SH-SY5Y (cell line): Measurements from ENCODE around the gene SHISA3.

Experiments
- GATA2 ChIP-seq: IDR thresholded peaks from 2 replicates; pipeline ENCODE4 v1.6.1; 2011; ENCODE audit warnings: mild to moderate bottlenecking, low read depth, low read length
- GATA3 ChIP-seq: IDR thresholded peaks from 2 replicates; pipeline ENCODE4 v1.6.1; 2011; ENCODE audit warnings: low read depth, mild to moderate bottlenecking, low read length, moderate library complexity

SHISA3 gene

GRCh38 chr4:42371305-42372252 is 25.7 kb upstream of the SHISA3 start:
- TF ChIP-seq GATA3 (peak; percentile 50; the same call in 1 of the 2 replicates), GATA2 (no peak)

GRCh38 chr4:42377497-42377896 is 19.8 kb upstream of the SHISA3 start:
- no peak for TF ChIP-seq GATA2
- no peak for TF ChIP-seq GATA3

GRCh38 chr4:42381666-42382065 is 15.6 kb upstream of the SHISA3 start:
- no peak for TF ChIP-seq GATA2
- no peak for TF ChIP-seq GATA3

GRCh38 chr4:42385516-42385915 is 11.8 kb upstream of the SHISA3 start:
- no peak for TF ChIP-seq GATA2
- no peak for TF ChIP-seq GATA3

GRCh38 chr4:42390622-42391354 is 6.5 kb upstream of the SHISA3 start:
- no peak for TF ChIP-seq GATA2

GRCh38 chr4:42391355-42391664 is 6.0 kb upstream of the SHISA3 start:
- TF ChIP-seq GATA2 (no peak), GATA3 (no peak)

GRCh38 chr4:42391981-42392380 is 5.3 kb upstream of the SHISA3 start:
- no peak for TF ChIP-seq GATA2
- no peak for TF ChIP-seq GATA3

- TF ChIP-seq GATA2 (no peak), GATA3 (no peak)
These were observed 4.9 kb upstream of the SHISA3 start for GRCh38 chr4:42392436-42392835.

GRCh38 chr4:42395595-42395994 is 1.7 kb upstream of the SHISA3 start:
- no peak for TF ChIP-seq GATA3
- no peak for TF ChIP-seq GATA2

GRCh38 chr4:42396361-42396751 is 932 bp upstream of the SHISA3 start:
- TF ChIP-seq GATA2 = no peak

GRCh38 chr4:42397635-42398170 is 415 bp downstream of the SHISA3 start:
- TF ChIP-seq GATA2 = no peak
- no peak for TF ChIP-seq GATA3

GRCh38 chr4:42398171-42398870 is 1.0 kb downstream of the SHISA3 start:
- TF ChIP-seq GATA2 = no peak
- no peak for TF ChIP-seq GATA3

- no peak for TF ChIP-seq GATA3
- no peak for TF ChIP-seq GATA2
These were observed 1.6 kb downstream of the SHISA3 start for GRCh38 chr4:42398871-42399331.

- TF ChIP-seq GATA3 = no peak
- TF ChIP-seq GATA2 = no peak
These were observed 2.1 kb downstream of the SHISA3 start for GRCh38 chr4:42399393-42399792.

GRCh38 chr4:42401171-42401570 is 3.9 kb downstream of the SHISA3 start:
- TF ChIP-seq GATA2 = no peak
- no peak for TF ChIP-seq GATA3
